Thyroid gland (tissue), 4 donors: ENCODE results near the gene MFGE8.

ENCODE experiments used
- CTCF ChIP-seq, 6 experiments: fragments of 200-600 bp in 3 of 6; fragments of 450-650 bp in 3 of 6; sonication (generic) in 3 of 6; IDR thresholded peaks; one replicate each; pipeline ENCODE4 v1.5.1; 2016 to 2019; ENCODE audit warnings: antibody characterized with exemption in 6 of 6, mild to moderate bottlenecking in 2 of 6, inconsistent platforms in 1 of 6, moderate library complexity in 1 of 6
- POLR2A ChIP-seq, 2 donors: fragments of 450-650 bp; IDR thresholded peaks; one replicate each; pipeline ENCODE4 v1.6.1; 2017; ENCODE audit warnings: antibody characterized with exemption in 2 of 2, mild to moderate bottlenecking in 2 of 2, moderate library complexity in 1 of 2

GRCh38 chr15:88866295-88866881 is 46.8 kb downstream of the MFGE8 start:
- TF ChIP-seq CTCF (IDR thresholded peaks at IDR 0.05) (no peak), POLR2A (IDR thresholded peaks at IDR 0.05) (no peak)
